Activated T-cell treated with anti-CD3 and anti-CD28 coated beads, Interleukin-2, amount 50 U/mL, for 24 hours (primary cell): ENCODE data around the gene MINDY4B.

Source experiments
- DNase-seq: peaks from one replicate; pipeline ENCODE4 v3.0.0-alpha.2; 2020
- H3K27ac Mint-ChIP-seq: 2 replicates; pipeline ENCODE4 v1.8.0; 2020; ENCODE audit warnings: mild to moderate bottlenecking, mixed read lengths
- H3K27me3 Mint-ChIP-seq: 2 replicates; pipeline ENCODE4 v1.8.0; 2020; ENCODE audit warnings: mixed read lengths
- H3K36me3 Mint-ChIP-seq: 2 replicates; pipeline ENCODE4 v1.8.0; 2020; ENCODE audit warnings: low read depth, mixed read lengths
- H3K4me1 Mint-ChIP-seq: 2 replicates; pipeline ENCODE4 v1.8.0; 2020; ENCODE audit warnings: low read depth, mixed read lengths
- H3K4me3 Mint-ChIP-seq: 2 replicates; pipeline ENCODE4 v1.8.0; 2020; ENCODE audit warnings: mild to moderate bottlenecking, moderate library complexity, mixed read lengths
- H3K9me3 Mint-ChIP-seq: 2 replicates; pipeline ENCODE4 v1.8.0; 2020; ENCODE audit warnings: mixed read lengths

MINDY4B gene

DNA sequence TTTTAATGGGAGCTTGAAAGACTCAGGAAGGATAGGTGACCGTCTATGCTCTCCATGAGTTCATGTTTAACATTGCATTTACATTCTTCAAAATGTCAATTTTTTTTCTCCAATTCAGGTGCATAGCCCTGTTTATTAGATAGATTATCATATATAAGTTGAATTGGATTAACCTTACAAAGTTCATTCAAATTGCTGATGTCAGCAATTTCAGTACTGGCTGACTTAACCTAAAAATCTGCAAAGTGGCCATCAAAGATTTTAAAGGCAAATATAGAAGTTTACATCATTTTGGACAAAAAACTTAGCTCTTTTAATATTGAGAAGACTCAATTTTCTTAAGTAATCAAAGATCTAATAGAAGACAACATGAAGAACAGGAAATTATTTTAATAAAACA, 57.8 kb downstream of the MINDY4B start:
- no peak overlapping the region for H3K27ac Mint-ChIP-seq
- no peak for DNase-seq
- peaks cover 6% of the 10 kb centered on the region for H3K9me3 Mint-ChIP-seq
- peaks cover 14% of the 10 kb centered on the region for H3K27me3 Mint-ChIP-seq
- no peak overlapping the region for H3K4me3 Mint-ChIP-seq
- H3K4me1 Mint-ChIP-seq: no peaks in the 10 kb centered on the region
- H3K36me3 Mint-ChIP-seq: no peaks in the 10 kb centered on the region

DNA sequence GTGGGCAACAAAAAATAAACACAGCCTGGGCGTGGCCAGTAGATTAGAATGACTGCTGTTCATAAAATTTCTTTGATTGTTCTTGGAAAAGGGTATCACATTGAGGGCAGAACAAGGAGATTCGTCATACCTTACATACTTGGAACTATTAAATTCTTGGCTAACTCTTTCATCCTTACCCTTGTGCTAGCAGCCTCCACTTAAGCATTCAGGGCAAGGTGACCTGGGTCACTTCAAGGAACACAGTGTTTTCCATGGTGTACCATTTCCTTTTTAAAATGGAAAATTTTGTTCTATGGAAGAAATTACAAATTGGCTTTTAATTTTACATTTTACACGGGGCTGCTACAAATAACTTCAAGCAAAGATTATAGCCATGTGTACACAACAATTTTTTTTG, 60.8 kb downstream of the MINDY4B start:
- H3K36me3 Mint-ChIP-seq: no peaks in the 10 kb centered on the region
- peaks cover 17% of the 10 kb centered on the region for H3K27me3 Mint-ChIP-seq
- H3K4me3 Mint-ChIP-seq: no peak overlapping the region
- no peak overlapping the region for H3K27ac Mint-ChIP-seq
- no peak for DNase-seq
- no peaks in the 10 kb centered on the region for H3K9me3 Mint-ChIP-seq
- no peaks in the 10 kb centered on the region for H3K4me1 Mint-ChIP-seq

DNA sequence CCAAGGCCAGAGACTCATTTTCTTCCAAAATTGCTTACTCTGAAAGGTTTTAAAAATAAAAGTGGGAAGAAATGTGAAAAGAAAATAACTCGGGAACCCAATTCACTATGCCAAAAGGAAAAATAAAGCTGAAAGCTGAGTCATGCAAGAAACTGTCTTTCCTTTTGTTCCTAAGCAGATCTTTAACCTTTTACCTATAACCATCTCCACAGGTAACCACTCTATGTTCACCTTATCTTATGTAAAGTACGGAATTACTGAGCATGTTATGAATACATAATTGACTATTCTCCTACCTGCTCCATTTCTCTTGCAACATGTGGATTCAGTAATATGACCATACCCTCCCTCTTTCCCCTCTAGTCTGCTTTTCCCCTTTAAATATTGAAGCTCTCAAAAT, 62.0 kb downstream of the MINDY4B start:
- Mint-ChIP-seq H3K27ac (no peak overlapping the region), H3K9me3 (no peaks in the 10 kb centered on the region)

DNA sequence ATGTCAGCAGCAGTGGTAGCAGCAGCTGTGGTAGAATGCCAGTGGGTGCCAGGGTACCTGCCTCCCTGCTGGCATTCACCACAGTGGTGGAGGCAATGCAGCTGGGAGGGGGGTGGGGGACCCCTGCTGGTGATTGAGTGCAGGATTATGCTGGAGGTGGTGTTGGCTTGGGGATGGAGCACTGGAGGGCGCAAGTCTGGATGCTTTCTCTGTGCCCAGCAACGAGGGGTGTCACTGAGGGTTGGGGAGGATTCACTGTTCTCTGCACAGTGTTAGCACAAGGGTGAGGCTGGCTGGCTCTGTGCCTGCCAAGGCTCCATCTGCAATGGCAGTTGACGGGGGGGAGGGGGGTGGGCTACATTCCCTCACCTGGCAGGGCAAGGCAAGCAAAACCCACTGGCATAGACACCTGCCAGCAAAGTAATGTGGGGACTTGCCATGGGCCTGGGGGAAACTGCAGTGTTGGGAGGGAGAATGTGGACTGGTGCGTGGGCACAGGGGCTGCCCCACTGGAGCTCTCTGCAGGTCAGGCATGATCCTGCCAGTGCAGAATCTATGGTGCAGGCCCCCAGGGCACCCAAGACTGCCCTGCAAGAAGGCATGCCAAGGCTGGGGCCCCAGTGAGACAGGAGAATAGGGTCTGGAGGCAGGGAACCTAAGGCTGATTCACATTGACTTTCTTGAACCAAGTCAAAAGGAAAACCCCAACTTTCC, 64.3 kb downstream of the MINDY4B start:
- peaks cover 25% of the 10 kb centered on the region for H3K27me3 Mint-ChIP-seq
- H3K36me3 Mint-ChIP-seq: no peaks in the 10 kb centered on the region
- no peak for DNase-seq
- no peak overlapping the region for H3K27ac Mint-ChIP-seq
- H3K4me1 Mint-ChIP-seq: no peaks in the 10 kb centered on the region
- no peak overlapping the region for H3K4me3 Mint-ChIP-seq
- no peaks in the 10 kb centered on the region for H3K9me3 Mint-ChIP-seq

More for the DNA sequence above, 62.0 kb downstream of the MINDY4B start:
- Mint-ChIP-seq H3K36me3 (no peaks in the 10 kb centered on the region), H3K27me3 (peaks cover 22% of the 10 kb centered on the region), H3K4me1 (no peaks in the 10 kb centered on the region), H3K4me3 (no peak overlapping the region)
- no peak for DNase-seq

DNA sequence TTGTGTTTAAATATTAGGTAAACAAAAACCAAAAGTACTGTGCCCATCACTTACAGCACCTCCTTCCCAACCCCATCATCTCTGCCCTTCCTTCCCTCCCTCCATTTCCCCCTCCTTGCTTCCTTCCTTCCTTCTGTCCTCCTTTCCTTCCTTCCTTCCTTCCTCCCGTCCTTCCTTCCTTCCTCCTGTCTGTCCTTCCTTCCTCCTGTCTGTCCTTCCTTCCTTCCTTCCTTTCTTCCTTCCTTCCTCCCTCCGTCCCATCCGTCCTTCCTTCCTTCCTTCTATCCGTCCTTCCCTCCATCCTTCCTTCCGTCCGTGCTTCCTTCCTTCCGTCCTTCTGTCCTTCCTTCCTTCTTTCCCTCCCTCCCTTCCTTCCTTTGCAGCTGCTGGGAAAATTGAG, 74.5 kb downstream of the MINDY4B start:
- Mint-ChIP-seq H3K27ac (no peak overlapping the region), H3K27me3 (peaks cover 16% of the 10 kb centered on the region), H3K36me3 (no peaks in the 10 kb centered on the region), H3K4me3 (no peak overlapping the region), H3K4me1 (no peaks in the 10 kb centered on the region), H3K9me3 (no peaks in the 10 kb centered on the region)
- DNase-seq: no peak

DNA sequence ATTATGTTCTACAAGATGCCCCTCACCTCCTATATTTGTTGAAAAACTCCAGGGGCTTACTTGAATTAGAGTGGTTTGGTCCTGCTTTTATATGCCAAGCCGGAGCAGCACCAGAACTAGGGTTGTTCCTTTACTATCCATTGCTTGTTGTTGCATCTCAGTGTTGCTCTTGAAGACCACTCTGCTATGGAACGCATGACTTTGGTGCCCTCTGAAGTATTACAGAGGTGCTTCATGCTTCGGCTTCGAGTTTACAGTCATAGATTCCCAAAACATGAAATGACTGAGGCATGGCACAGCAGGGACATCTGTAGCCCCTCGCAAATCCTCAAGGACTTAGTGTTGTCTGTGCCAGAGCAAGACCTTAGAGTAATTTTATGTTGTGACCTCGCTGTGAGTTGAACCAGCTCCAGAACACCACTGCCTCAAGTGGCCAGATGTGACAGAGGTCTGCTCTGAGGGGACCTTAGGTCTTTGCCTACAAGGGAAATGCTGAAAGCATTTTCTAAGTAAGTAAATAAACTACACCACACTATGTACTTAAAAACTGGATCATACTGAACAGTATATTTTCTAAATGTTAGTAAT, 75.1 kb downstream of the MINDY4B start:
- no peak for DNase-seq
- H3K27ac Mint-ChIP-seq: no peak overlapping the region
- H3K36me3 Mint-ChIP-seq: no peaks in the 10 kb centered on the region
- H3K4me3 Mint-ChIP-seq: no peak overlapping the region
- no peaks in the 10 kb centered on the region for H3K4me1 Mint-ChIP-seq
- H3K27me3 Mint-ChIP-seq: peaks cover 16% of the 10 kb centered on the region
- H3K9me3 Mint-ChIP-seq: no peaks in the 10 kb centered on the region

DNA sequence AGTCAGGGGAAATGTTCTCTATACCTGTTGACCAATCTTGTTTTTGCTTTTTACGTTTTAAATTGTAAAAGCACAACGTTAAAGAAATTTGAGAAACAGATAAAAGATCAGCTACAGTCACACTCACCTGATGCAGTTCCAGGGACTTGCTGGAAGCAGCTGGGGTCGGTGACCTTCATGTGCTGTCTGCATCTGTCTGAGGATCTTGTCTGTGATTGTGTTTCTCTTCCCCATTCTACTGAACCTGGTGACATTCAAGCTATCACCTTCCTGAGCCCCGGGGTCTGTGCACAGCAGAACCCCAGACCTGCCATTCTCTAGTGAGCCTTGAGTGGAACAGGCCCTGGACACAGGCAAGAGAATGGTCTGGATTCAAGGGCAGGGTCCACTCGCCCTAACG, 75.8 kb downstream of the MINDY4B start:
- peak overlapping the region; percentile 32 for H3K27ac Mint-ChIP-seq
- H3K36me3 Mint-ChIP-seq: no peaks in the 10 kb centered on the region
- H3K4me1 Mint-ChIP-seq: no peaks in the 10 kb centered on the region
- no peak for DNase-seq
- H3K27me3 Mint-ChIP-seq: peaks cover 16% of the 10 kb centered on the region
- no peak overlapping the region for H3K4me3 Mint-ChIP-seq
- H3K9me3 Mint-ChIP-seq: no peaks in the 10 kb centered on the region

DNA sequence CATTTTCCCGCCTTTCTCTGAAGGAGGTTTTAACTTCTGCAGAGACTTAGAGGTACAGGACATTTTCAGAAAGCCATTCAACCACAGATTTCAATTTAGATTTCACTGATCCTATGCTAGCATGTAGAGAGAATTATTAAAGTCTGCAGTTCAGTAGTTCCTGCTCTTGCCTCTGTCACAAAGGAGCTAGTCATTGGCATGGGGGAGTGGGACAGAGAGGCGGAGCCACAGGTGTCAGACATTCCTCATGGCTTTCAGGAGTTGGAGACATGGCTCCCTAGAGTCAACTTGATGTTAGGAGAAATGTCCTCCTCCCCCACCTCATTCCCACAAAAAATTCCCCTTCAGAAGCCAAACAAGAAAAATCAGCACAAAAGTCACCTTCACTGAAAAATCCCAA, 76.2 kb downstream of the MINDY4B start:
- H3K4me1 Mint-ChIP-seq: no peaks in the 10 kb centered on the region
- H3K9me3 Mint-ChIP-seq: no peaks in the 10 kb centered on the region
- peaks cover 16% of the 10 kb centered on the region for H3K27me3 Mint-ChIP-seq
- no peak overlapping the region for H3K4me3 Mint-ChIP-seq
- peak overlapping the region; percentile 32 for H3K27ac Mint-ChIP-seq
- DNase-seq: no peak
- H3K36me3 Mint-ChIP-seq: no peaks in the 10 kb centered on the region

DNA sequence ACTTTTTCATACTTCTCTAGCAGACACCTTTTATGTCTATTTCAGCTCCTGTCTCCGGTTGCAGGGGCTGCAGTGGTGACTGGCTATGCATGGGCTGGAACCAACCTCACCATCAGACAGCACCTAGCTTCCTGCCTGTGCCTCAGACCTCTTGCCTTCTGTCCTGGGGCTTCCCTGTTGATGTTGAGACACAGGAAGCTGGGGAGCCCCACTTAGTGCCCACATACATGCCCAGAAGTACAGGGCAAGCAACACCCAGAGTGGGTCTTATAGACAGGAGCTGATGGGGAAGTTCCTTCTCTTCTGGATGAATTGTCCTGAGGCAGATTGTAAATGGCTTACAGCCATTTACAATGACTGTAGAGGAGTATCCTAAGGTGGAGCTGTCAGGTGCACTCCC, 77.0 kb downstream of the MINDY4B start:
- Mint-ChIP-seq H3K4me3 (no peak overlapping the region), H3K36me3 (no peaks in the 10 kb centered on the region), H3K27ac (no peak overlapping the region), H3K4me1 (no peaks in the 10 kb centered on the region), H3K9me3 (no peaks in the 10 kb centered on the region), H3K27me3 (peaks cover 16% of the 10 kb centered on the region)
- no peak for DNase-seq

DNA sequence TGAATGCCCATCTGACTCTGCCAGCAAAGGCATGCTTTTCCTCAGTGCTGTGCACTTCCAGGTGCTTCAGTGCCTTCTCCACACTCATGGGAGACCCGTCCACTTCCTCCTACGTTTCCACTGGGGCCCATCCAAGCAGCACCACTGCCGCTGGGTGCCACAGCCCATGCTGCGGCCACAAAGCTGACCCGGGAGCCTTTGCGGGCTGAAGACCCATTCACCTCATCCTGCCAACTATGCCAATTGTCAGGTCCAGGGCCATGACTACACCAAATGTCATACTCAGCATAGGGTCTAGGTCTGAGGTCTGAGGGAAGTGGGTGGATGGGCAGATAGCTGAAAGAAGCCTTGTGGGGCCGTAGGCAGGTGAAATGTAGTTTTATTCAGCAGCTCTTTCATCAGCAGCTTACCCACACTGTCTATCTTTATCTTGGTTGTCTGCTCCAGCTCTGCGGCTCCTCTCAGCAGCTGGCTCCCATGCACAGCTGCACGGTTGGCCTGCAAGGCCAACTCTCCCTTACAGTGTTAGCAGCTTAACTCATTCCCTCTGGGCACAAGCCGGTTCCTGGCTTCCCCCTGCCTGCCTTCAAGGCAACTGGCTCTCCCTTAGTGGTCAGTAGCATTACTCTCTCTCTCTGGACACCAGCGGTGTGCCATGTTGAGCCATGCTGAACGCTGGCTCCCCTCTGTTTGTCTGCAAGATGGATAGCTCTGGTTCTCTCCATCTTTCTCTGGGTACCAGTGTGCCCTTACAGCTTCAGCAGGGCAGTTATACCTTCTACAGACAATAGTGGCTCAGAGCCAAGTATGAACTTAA, 78.6 kb downstream of the MINDY4B start:
- H3K9me3 Mint-ChIP-seq: no peaks in the 10 kb centered on the region
- DNase-seq: no peak
- H3K36me3 Mint-ChIP-seq: no peaks in the 10 kb centered on the region
- H3K4me3 Mint-ChIP-seq: no peak overlapping the region
- H3K4me1 Mint-ChIP-seq: no peaks in the 10 kb centered on the region
- H3K27me3 Mint-ChIP-seq: peaks cover 16% of the 10 kb centered on the region
- no peak overlapping the region for H3K27ac Mint-ChIP-seq

DNA sequence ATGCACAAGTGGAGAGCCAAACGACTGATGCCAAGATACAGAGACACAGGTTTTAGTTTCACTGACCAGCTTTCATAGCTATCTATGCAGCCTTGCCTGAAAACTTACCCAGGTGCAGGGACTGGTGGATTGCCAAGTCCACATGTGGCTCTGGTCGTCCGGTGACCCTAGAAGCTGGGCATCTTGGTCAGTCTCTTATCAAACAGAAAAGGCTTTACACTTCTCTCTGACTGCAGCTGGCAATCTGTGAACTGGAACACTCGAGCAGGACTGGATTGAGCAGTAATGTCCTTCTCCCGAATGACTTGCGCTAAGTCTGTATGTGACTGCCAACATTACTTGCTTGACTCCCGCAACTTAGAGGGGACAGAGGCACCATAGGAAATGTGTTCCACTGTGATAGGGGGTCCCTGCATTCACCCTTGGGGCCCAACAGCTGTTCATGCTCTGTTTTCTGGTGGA, 79.3 kb downstream of the MINDY4B start:
- no peak for DNase-seq

DNA sequence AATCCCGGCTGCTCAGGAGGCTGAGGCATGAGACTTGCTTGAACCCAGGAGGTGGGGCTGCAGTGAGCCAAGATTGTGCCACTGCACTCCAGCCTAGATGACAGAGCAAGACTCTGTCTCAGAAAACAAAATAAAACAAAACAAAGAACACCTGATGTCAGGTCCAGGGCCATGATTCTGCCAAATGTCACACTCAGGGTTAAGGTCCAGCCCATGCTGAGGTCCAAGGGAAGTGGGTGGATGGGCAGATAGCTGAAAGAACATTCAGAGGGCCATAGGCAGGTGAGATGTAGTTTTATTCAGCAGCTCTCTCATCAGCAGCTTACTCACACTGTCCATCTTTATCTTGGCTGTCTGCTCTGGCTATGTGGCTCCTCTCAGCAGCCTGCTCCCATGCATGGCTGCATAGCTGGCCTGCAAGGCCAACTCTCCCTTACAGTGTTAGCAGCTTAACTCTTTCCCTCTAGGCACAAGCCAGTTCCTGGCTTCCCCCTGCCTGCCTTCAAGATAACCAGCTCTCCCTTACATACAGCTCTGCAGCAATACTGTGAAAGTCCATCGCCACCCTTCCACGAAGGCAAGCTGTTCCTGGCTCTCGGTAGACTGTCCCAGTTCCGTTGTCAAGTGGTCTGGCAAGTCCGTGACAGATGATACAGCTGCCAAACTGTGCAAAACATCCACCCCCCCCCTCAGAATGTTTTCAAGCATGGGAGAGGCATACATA, 79.9 kb downstream of the MINDY4B start:
- Mint-ChIP-seq H3K4me1 (no peaks in the 10 kb centered on the region), H3K27me3 (peaks cover 16% of the 10 kb centered on the region), H3K36me3 (no peaks in the 10 kb centered on the region), H3K9me3 (no peaks in the 10 kb centered on the region), H3K4me3 (no peak overlapping the region), H3K27ac (no peak overlapping the region)
- DNase-seq: no peak

More for the DNA sequence above, 79.3 kb downstream of the MINDY4B start:
- Mint-ChIP-seq H3K4me3 (no peak overlapping the region), H3K27me3 (peaks cover 16% of the 10 kb centered on the region), H3K4me1 (no peaks in the 10 kb centered on the region), H3K27ac (no peak overlapping the region), H3K9me3 (no peaks in the 10 kb centered on the region), H3K36me3 (no peaks in the 10 kb centered on the region)

DNA sequence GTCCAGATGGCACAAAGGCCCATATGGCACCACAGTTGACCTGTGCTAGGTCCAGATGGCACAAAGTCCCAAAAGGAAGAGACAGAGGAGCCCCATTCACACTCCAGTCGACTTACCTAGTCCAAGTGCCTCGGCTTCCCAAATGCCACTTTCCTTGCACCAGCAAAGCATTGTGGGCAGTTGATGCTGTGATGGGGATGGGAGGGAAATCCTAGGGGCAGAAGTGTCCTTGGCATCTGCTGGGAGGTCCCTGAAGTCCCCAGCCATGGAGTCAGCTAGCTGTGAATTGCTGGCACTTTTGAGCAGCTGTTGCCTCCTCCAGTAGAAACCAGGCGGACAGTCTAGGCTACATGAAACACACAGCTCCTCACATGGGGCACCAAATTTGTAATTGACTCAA, 82.0 kb downstream of the MINDY4B start:
- Mint-ChIP-seq H3K27ac (no peak overlapping the region), H3K9me3 (no peaks in the 10 kb centered on the region), H3K4me3 (no peak overlapping the region), H3K36me3 (no peaks in the 10 kb centered on the region), H3K4me1 (no peaks in the 10 kb centered on the region), H3K27me3 (peaks cover 7% of the 10 kb centered on the region)
- DNase-seq: no peak

DNA sequence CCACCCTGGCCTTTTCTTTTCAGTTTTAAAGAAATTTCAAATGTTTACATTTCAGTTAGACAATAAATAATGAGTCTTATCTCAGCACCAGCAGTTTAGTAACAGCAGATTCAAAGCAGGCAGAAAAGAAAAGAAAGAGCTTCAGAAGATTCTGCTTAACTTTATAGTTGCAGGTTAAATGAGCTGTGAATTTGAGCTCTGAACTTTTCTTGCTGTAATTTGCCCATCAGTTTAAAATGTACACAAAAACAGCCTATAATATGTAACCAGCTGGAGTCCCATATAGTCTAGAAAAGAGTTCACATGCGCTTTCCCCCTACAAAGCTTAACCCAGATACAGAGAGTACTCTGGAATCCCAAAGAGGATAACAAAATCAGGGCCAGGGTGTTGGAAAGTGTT, 82.6 kb downstream of the MINDY4B start:
- H3K4me1 Mint-ChIP-seq: no peaks in the 10 kb centered on the region
- H3K27me3 Mint-ChIP-seq: peaks cover 2% of the 10 kb centered on the region
- H3K36me3 Mint-ChIP-seq: no peaks in the 10 kb centered on the region
- DNase-seq: no peak
- H3K4me3 Mint-ChIP-seq: no peak overlapping the region
- H3K27ac Mint-ChIP-seq: no peak overlapping the region
- no peaks in the 10 kb centered on the region for H3K9me3 Mint-ChIP-seq
